H1 (cell line): ENCODE data around the gene PRKCH. TPM values are rescaled to one million over a fixed set of nuclear protein-coding genes. Genes with fewer than 3 reads are reported as not detected.

Experiments used
- CTCF ChIA-PET: fragments of 300-600 bp; sonication (Branson Sonifier 250); formaldehyde crosslinking; loops from one replicate; lab custom pipeline; 2021; ENCODE audit not compliant: partially characterized antibody; lab: Charles Lee
- POLR2A ChIA-PET: fragments of 300-600 bp; sonication (Branson Sonifier 250); formaldehyde crosslinking; loops from one replicate; lab custom pipeline; 2021; ENCODE audit warnings: inconsistent platforms; ENCODE audit not compliant: partially characterized antibody; lab: Charles Lee
- DNase-seq, 2 experiments: peaks; one replicate each; pipeline versions ENCODE4 v3.0.0 to v3.0.0-alpha.2; 2010 to 2022; ENCODE audit warnings: low spot score in 2 of 2, low read depth in 1 of 2, mixed read lengths in 1 of 2
- FAIRE-seq: peaks from 2 replicates; lab custom pipeline; 2011; peaks lifted over from hg19 to GRCh38; lab: Jason Lieb, UNC
- H2AFZ ChIP-seq: 2 replicates; pipeline ENCODE4 v1.8.1; 2012; ENCODE audit warnings: low read length, inconsistent platforms
- H2AK5ac ChIP-seq: 2 replicates; pipeline ENCODE4 v1.6.1; 2013; ENCODE audit warnings: low read depth, low read length
- H2BK120ac ChIP-seq: replicated peaks from 2 replicates; pipeline ENCODE3; 2013; ENCODE audit warnings: low read depth, low read length, inconsistent platforms
- H2BK12ac ChIP-seq: 2 replicates; pipeline ENCODE4 v1.6.1; 2013; ENCODE audit warnings: low read depth, low read length
- H2BK15ac ChIP-seq: 2 replicates; pipeline ENCODE4 v1.6.1; 2013; ENCODE audit warnings: low read length
- H2BK20ac ChIP-seq: 2 replicates; pipeline ENCODE4 v1.6.1; 2013; ENCODE audit warnings: low read length
- H2BK5ac ChIP-seq: 2 replicates; pipeline ENCODE4 v1.6.1; 2013; ENCODE audit warnings: low read depth, low read length
- H3K14ac ChIP-seq: 2 replicates; pipeline ENCODE4 v1.6.1; 2013; ENCODE audit warnings: inconsistent platforms; ENCODE audit not compliant: insufficient read length
- H3K18ac ChIP-seq: 2 replicates; pipeline ENCODE4 v1.6.1; 2013; ENCODE audit warnings: low read length; ENCODE audit errors: extremely low read depth
- H3K23ac ChIP-seq: 2 replicates; pipeline ENCODE4 v1.6.1; 2013; ENCODE audit warnings: inconsistent platforms; ENCODE audit not compliant: insufficient read length
- H3K23me2 ChIP-seq: 2 replicates; pipeline ENCODE4 v1.6.1; 2013; ENCODE audit warnings: low read depth, low read length
- H3K27ac ChIP-seq: 2 replicates; pipeline ENCODE4 v1.6.1; 2011; ENCODE audit warnings: low read depth, low read length, inconsistent platforms
- H3K27me3 ChIP-seq, 4 experiments: replicated peaks in 1 of 4; 1 replicate in 1 of 4; 2 replicates in 3 of 4; pipeline versions ENCODE4 v1.6.1 to v1.8.1; 2011 to 2013; ENCODE audit warnings: low read length in 3 of 4, mild to moderate bottlenecking in 3 of 4, inconsistent platforms in 2 of 4, mixed read lengths in 2 of 4, moderate library complexity in 1 of 4; ENCODE audit not compliant: control insufficient read depth in 3 of 4, insufficient read depth in 3 of 4; ENCODE audit errors: extremely low read depth in 1 of 4
- H3K36me3 ChIP-seq, 4 experiments: 2 replicates each; pipeline versions ENCODE4 v1.6.1 to v1.8.1; 2011 to 2013; ENCODE audit warnings: mild to moderate bottlenecking in 4 of 4, low read length in 3 of 4, moderate library complexity in 2 of 4, control low read depth in 1 of 4, inconsistent platforms in 1 of 4; ENCODE audit not compliant: insufficient read depth in 4 of 4, control insufficient read depth in 2 of 4
- H3K4ac ChIP-seq: replicated peaks from 2 replicates; pipeline ENCODE3; 2013; ENCODE audit warnings: low read length, low read depth, mixed read lengths, inconsistent platforms; ENCODE audit not compliant: insufficient read length
- H3K4me1 ChIP-seq, 4 experiments: replicated peaks in 1 of 4; 1 replicate in 1 of 4; 2 replicates in 3 of 4; pipeline versions ENCODE4 v1.6.1 to v1.8.1; 2011 to 2013; ENCODE audit warnings: low read length in 3 of 4, inconsistent platforms in 2 of 4, mixed read lengths in 1 of 4; ENCODE audit not compliant: insufficient read depth in 4 of 4, control insufficient read depth in 3 of 4
- H3K4me2 ChIP-seq, 2 experiments: 2 replicates each; pipeline versions ENCODE4 v1.6.1 to v1.8.1; 2011 to 2013; ENCODE audit warnings: low read depth in 2 of 2, low read length in 2 of 2, control low read depth in 1 of 2, inconsistent platforms in 1 of 2, mild to moderate bottlenecking in 1 of 2; ENCODE audit not compliant: insufficient read depth in 1 of 2
- H3K4me3 ChIP-seq, 4 experiments: fragments of 200-600, 300-600 bp in 1 of 4; sonication (generic), shearing (Covaris generic), sonication (Bioruptor Twin) in 1 of 4; 2 replicates each; pipeline versions ENCODE4 v1.5.1 to v1.8.1; 2011 to 2016; ENCODE audit warnings: low read length in 4 of 4, low read depth in 3 of 4, control low read depth in 2 of 4, inconsistent platforms in 2 of 4, mild to moderate bottlenecking in 2 of 4, mixed read lengths in 1 of 4, moderate library complexity in 1 of 4; ENCODE audit not compliant: insufficient read depth in 2 of 4; ENCODE audit errors: extremely low read depth in 1 of 4
- H3K56ac ChIP-seq: replicated peaks from 2 replicates; pipeline ENCODE3; 2013; ENCODE audit warnings: low read depth, mild to moderate bottlenecking, mixed read lengths, low read length, inconsistent platforms; ENCODE audit not compliant: insufficient read length
- H3K79me1 ChIP-seq: 2 replicates; pipeline ENCODE4 v1.6.1; 2013; ENCODE audit warnings: low read depth, low read length, control low read depth
- H3K79me2 ChIP-seq, 2 experiments: 2 replicates each; pipeline versions ENCODE4 v1.6.1 to v1.8.1; 2012 to 2013; ENCODE audit warnings: low read length in 2 of 2, mild to moderate bottlenecking in 2 of 2, inconsistent platforms in 1 of 2; ENCODE audit not compliant: insufficient read depth in 2 of 2, control insufficient read depth in 1 of 2
- H3K9ac ChIP-seq, 4 experiments: replicated peaks in 1 of 4; 1 replicate in 1 of 4; 2 replicates in 3 of 4; pipeline versions ENCODE4 v1.6.1 to v1.8.1; 2011 to 2013; ENCODE audit warnings: low read depth in 3 of 4, low read length in 3 of 4, control low read depth in 2 of 4, mild to moderate bottlenecking in 2 of 4, moderate library complexity in 2 of 4, inconsistent platforms in 1 of 4; ENCODE audit errors: extremely low read depth in 1 of 4
- H3K9me3 ChIP-seq, 2 experiments: 2 replicates each; pipeline versions ENCODE4 v1.6.1 to v1.8.1; 2012 to 2013; ENCODE audit warnings: mild to moderate bottlenecking in 2 of 2, moderate library complexity in 2 of 2, control low read depth in 1 of 2, inconsistent platforms in 1 of 2, low read depth in 1 of 2, low read length in 1 of 2, mixed read lengths in 1 of 2; ENCODE audit not compliant: insufficient read depth in 2 of 2
- H4K20me1 ChIP-seq, 2 experiments: replicated peaks in 1 of 2; 2 replicates each; pipeline versions ENCODE3 to v1.8.1; 2011 to 2013; ENCODE audit warnings: inconsistent platforms in 2 of 2, low read length in 2 of 2, mild to moderate bottlenecking in 1 of 2; ENCODE audit not compliant: insufficient read depth in 2 of 2, control insufficient read depth in 1 of 2
- H4K5ac ChIP-seq: 2 replicates; pipeline ENCODE4 v1.6.1; 2013; ENCODE audit warnings: low read length, low read depth, mixed read lengths, inconsistent platforms; ENCODE audit not compliant: insufficient read length
- H4K8ac ChIP-seq: 2 replicates; pipeline ENCODE4 v1.8.0; 2013; ENCODE audit warnings: mild to moderate bottlenecking, moderate library complexity, low read length, inconsistent platforms; ENCODE audit not compliant: insufficient read depth; ENCODE audit errors: extremely low read depth
- H4K91ac ChIP-seq: replicated peaks from 2 replicates; pipeline ENCODE3; 2013; ENCODE audit warnings: low read length, mixed read lengths, inconsistent platforms; ENCODE audit not compliant: insufficient read length
- ASH2L ChIP-seq: fragments of 200-600, 300-600 bp; sonication (generic); IDR thresholded peaks from one replicate; pipeline ENCODE4 v1.7.1; 2017; ENCODE audit warnings: low read length
- CBX5 ChIP-seq: fragments of 300-800, 300-1000 bp; sonication (generic); IDR thresholded peaks from 2 replicates; pipeline ENCODE4 v1.7.1; 2016; ENCODE audit warnings: antibody characterized with exemption, low read length, low read depth
- CHD1 ChIP-seq: IDR thresholded peaks from 2 replicates; pipeline ENCODE4 v1.6.1; 2012; ENCODE audit warnings: low read depth, low read length, improper control_type of control experiment
- CHD2 ChIP-seq: IDR thresholded peaks from 2 replicates; pipeline ENCODE4 v1.6.1; 2012; ENCODE audit warnings: low read length, improper control_type of control experiment
- SAP30 ChIP-seq: fragments of 300-600 bp; sonication (generic); IDR thresholded peaks from 2 replicates; pipeline ENCODE4 v1.7.1; 2012; ENCODE audit warnings: low read length, moderate library complexity, mild to moderate bottlenecking, inconsistent platforms; ENCODE audit not compliant: insufficient read depth, insufficient replicate concordance
- SUZ12 ChIP-seq: fragments of 200-600 bp; sonication (generic); IDR thresholded peaks from 2 replicates; pipeline ENCODE4 v1.6.1; 2012; ENCODE audit warnings: mild to moderate bottlenecking, inconsistent platforms, low read length, moderate library complexity, mixed read lengths
- TEAD4 ChIP-seq: IDR thresholded peaks from 2 replicates; pipeline ENCODE4 v1.6.1; 2012; ENCODE audit warnings: low read depth, low read length, inconsistent platforms, mixed read lengths
- WGBS, 2 experiments: shearing (Covaris generic) in 1 of 2; methylation state at CpG; one replicate each; pipeline versions ENCODE4 v1.1.6 to v1.1.7; 2013 to 2015; ENCODE audit warnings: low lambda C conversion rate in 2 of 2, mixed read lengths in 2 of 2, inconsistent platforms in 1 of 2, low coverage in 1 of 2, missing lambda C conversion rate in 1 of 2; ENCODE audit not compliant: insufficient replicate concordance in 2 of 2, insufficient coverage in 1 of 2, insufficient read length in 1 of 2; ENCODE audit errors: extremely low coverage in 1 of 2, missing lambda C conversion rate in 1 of 2; 5-methylcytosine and 5-hydroxymethylcytosine counted together
- polyA plus RNA-seq, 7 experiments: library from polyadenylated mRNA; depleted of rRNA in 3 of 7; stranded (reverse) in 5 of 7; unstranded in 2 of 7; fragments of >200 nt in 5 of 7; fragments of 200-250 nt in 2 of 7; gene quantifications; 1 replicate in 5 of 7; 2 replicates in 1 of 7; 4 replicates in 1 of 7; pipeline versions ENCODE4 v1.2.1 to v1.2.3, GENCODE V29; 2011 to 2013; ENCODE audit warnings: missing spikeins in 2 of 7, mixed read lengths in 2 of 7
- total RNA-seq: library from RNA; stranded (reverse); fragmentation: NEBNext Ultra II Directional; extraction: Animal tissue kit (Norgen Biotek cat#: 25700); gene quantifications from 2 replicates; pipeline ENCODE4 v1.2.1, GENCODE V29; 2021

PRKCH gene
- total and polyA plus RNA-seq, 2 of the 8 experiments (the other 6 are each of a cell fraction or from before 2014, with no cell fraction given) = 6.4 to 7.0 TPM

- Histone ChIP-seq H4K20me1 (no peaks in the 10 kb centered on the region), H2AFZ (0 out of 2 replicates have a peak overlapping the region, but pooled peaks have one; percentile 7)
- FAIRE-seq = peak; percentile 13
These were observed 181.9 kb downstream of the PRKCH start for GRCh38 chr14:61503167-61503801.

More at GRCh38 chr14:61503167-61503801, 181.9 kb downstream of the PRKCH start:
- no peaks in the 10 kb centered on the region for H3K27me3 ChIP-seq
- H3K23ac ChIP-seq = no peak overlapping the region
- peak overlapping the region; percentile 89 for H2BK120ac ChIP-seq
- H3K9ac ChIP-seq = no peak overlapping the region; a peak in 1 of 7 replicates
- no peak for TF ChIP-seq CHD2
- TF ChIP-seq ASH2L = no peak
- TF ChIP-seq SUZ12 = no peak
- TF ChIP-seq CBX5 = no peak
- TF ChIP-seq CHD1 = no peak
- no peak for TF ChIP-seq TEAD4
- TF ChIP-seq SAP30 = no peak
- no peak overlapping the region for H3K18ac ChIP-seq
- peak overlapping the region; percentile 32 for H3K4ac ChIP-seq
- H3K36me3 ChIP-seq = no peaks in the 10 kb centered on the region
- H3K23me2 ChIP-seq = no peaks in the 10 kb centered on the region
- ChIA-PET CTCF (interaction anchor here (0.5 to 1.8 kb wide), 6 partner anchors 10 to 156 kb away, joined by 3 to 5 read pairs (median 4); no protein-coding TSS in a partner anchor), POLR2A (interaction anchor here (0.8 to 2.2 kb wide), 5 partner anchors 11 to 247 kb away, joined by 3 to 11 read pairs (median 3); no protein-coding TSS in a partner anchor)
- peak overlapping the region; percentile 88 for H2BK20ac ChIP-seq
- no peak overlapping the region for H3K14ac ChIP-seq
- peak overlapping the region; percentile 41; the same call in 1 of the 2 replicates for H2BK12ac ChIP-seq
- no peak overlapping the region for H4K8ac ChIP-seq
- H2BK15ac ChIP-seq = no peak overlapping the region
- peak overlapping the region; percentile 66 for H3K27ac ChIP-seq
- H4K91ac ChIP-seq = peak overlapping the region; percentile 38
- no peak overlapping the region for H3K4me3 ChIP-seq
- WGBS, 2 experiments = 78% methylated on average over 7 of the region's 7 CpGs; no CpG with 5 or more reads in 1 of the 2 experiments
- no peak for DNase-seq
- H2BK5ac ChIP-seq = peak overlapping the region; percentile 63; the same call in 1 of the 2 replicates
- H3K79me1 ChIP-seq = no peaks in the 10 kb centered on the region
- no peaks in the 10 kb centered on the region for H3K79me2 ChIP-seq
- peaks cover 10 to 30% (median 22%) of the 10 kb centered on the region in 4 experiments for H3K4me1 ChIP-seq
- H4K5ac ChIP-seq = peak overlapping the region; percentile 38
- no peak overlapping the region for H3K56ac ChIP-seq
- H2AK5ac ChIP-seq = no peak overlapping the region
- H3K9me3 ChIP-seq = no peaks in the 10 kb centered on the region
- H3K4me2 ChIP-seq = 0 out of 4 replicates have a peak overlapping the region, but pooled peaks of 1 of the 2 experiments have one; percentile 23
